Activated T-helper 1 cell treated with anti-CD3 and anti-CD28 coated beads, Interleukin-12 subunit alpha, Interleukin-12 subunit beta, Interleukin-2, Interleukin-4 antibody, amounts not matched to agents 30 ng/mL and 10 ng/mL and 1 ng/mL, durations not matched to agents 14 hours and 24 hours and 36 hours (primary cell): ENCODE measurements around the gene KRT37. TPM values are rescaled to one million over a fixed set of nuclear protein-coding genes. Genes with fewer than 3 reads are reported as not detected.
"Not testable (repeated sequence)": the region's sequence is repeated elsewhere in the genome, so short reads cannot be mapped to it uniquely, and the experiment has no call there.

Experiments
- DNase-seq: peaks from one replicate; pipeline ENCODE4 v3.0.0; 2021; ENCODE audit warnings: low spot score
- H3K27ac Mint-ChIP-seq: one replicate; pipeline ENCODE4 v1.8.0; 2021; ENCODE audit warnings: mild to moderate bottlenecking, mixed read lengths
- H3K27me3 Mint-ChIP-seq: one replicate; pipeline ENCODE4 v1.8.0; 2022; ENCODE audit warnings: mild to moderate bottlenecking, moderate library complexity, mixed read lengths; ENCODE audit not compliant: insufficient read depth
- H3K36me3 Mint-ChIP-seq: one replicate; pipeline ENCODE4 v1.8.0; 2021; ENCODE audit warnings: low read depth, mixed read lengths
- H3K4me1 Mint-ChIP-seq: one replicate; pipeline ENCODE4 v1.8.0; 2021; ENCODE audit warnings: low read depth, mixed read lengths
- H3K4me3 Mint-ChIP-seq: one replicate; pipeline ENCODE4 v1.8.0; 2021; ENCODE audit warnings: mild to moderate bottlenecking, moderate library complexity, mixed read lengths
- H3K9me3 Mint-ChIP-seq: one replicate; pipeline ENCODE4 v1.8.0; 2021; ENCODE audit warnings: mixed read lengths
- intact Hi-C: fragments of 100-400 bp; cut with micrococcal nuclease; formaldehyde crosslinking; loops from one replicate; pipeline ENCODE4 v1.15.1; 2024
- total RNA-seq: library from RNA; stranded (reverse); gene quantifications from 2 replicates; pipeline ENCODE4 v1.2.3, GENCODE V29; 2022

KRT37 gene
- total RNA-seq, 1 donor from 2014 or later, result not detected

DNA sequence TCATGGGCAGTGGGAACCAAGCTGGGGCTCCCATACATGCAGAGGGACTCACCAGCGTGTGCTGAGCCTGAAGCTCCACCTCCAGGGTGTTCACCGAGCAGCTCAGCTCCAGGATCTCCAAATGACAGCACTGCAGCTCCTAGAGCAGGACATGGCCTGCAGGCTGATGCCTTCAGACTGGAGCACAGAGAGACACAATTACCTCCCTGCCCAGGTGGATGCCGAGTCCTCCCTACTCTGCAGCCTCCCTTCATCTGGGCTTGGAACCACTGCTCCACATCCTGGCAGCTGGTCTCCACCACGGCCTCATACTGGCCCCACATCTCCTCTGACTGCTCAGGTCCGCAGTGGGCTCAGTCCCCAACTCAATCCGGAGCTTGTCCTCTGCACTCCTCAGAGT, 24.6 kb upstream of the KRT37 start:
- Mint-ChIP-seq H3K4me1 (no peaks in the 10 kb centered on the region), H3K27ac (no peak overlapping the region), H3K36me3 (no peaks in the 10 kb centered on the region), H3K4me3 (no peak overlapping the region), H3K27me3 (peaks cover 5% of the 10 kb centered on the region), H3K9me3 (no peaks in the 10 kb centered on the region)
- DNase-seq, result no peak
- intact Hi-C loops, result no loop called here

DNA sequence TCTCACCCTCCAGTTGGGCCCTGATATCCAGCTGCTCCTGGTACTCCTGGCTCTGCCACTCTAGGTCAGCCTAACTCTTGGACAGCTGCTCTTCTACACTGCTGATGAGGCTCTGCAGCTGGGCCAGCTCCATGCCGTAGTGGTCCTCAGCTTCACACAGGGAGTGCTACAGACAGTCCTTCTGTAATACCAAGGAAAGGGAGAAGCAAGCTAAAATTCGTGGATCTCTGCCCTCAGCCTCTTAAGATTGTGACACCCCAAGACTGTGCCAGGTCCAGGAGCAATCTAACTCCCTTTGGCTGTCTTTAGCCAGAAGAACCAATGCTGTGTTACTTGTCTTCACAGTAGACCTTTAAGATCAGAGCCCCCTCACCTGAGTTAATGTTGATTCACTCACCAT, 24.1 kb upstream of the KRT37 start:
- intact Hi-C loops, result no loop called here
- Mint-ChIP-seq H3K4me3 (no peak overlapping the region), H3K36me3 (no peaks in the 10 kb centered on the region), H3K4me1 (no peaks in the 10 kb centered on the region), H3K27me3 (peaks cover 5% of the 10 kb centered on the region), H3K9me3 (no peaks in the 10 kb centered on the region), H3K27ac (no peak overlapping the region)
- DNase-seq, result no peak

DNA sequence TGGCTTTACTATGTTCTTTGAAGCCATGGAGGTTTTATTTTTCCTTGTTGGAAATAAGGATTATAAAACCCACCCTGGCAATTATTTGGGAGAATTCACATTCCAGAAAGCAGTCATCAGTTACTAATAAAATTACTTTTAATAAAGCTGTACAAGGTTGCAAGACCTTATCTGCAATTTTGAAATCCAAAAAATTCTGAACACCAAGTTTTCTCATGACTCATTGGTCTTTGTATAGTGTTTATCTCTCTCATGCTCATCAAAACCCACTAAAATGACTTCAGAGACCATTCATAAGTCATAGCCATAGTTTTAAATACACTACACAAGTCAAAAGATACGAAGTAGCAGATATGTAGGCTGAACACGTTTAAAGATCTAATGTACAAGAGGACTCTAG, 22.4 kb upstream of the KRT37 start:
- Mint-ChIP-seq H3K27me3 (peaks cover 5% of the 10 kb centered on the region), H3K9me3 (no peaks in the 10 kb centered on the region), H3K36me3 (no peaks in the 10 kb centered on the region), H3K4me3 (no peak overlapping the region), H3K4me1 (no peaks in the 10 kb centered on the region), H3K27ac (no peak overlapping the region)
- intact Hi-C loops, result no loop called here
- no peak for DNase-seq

DNA sequence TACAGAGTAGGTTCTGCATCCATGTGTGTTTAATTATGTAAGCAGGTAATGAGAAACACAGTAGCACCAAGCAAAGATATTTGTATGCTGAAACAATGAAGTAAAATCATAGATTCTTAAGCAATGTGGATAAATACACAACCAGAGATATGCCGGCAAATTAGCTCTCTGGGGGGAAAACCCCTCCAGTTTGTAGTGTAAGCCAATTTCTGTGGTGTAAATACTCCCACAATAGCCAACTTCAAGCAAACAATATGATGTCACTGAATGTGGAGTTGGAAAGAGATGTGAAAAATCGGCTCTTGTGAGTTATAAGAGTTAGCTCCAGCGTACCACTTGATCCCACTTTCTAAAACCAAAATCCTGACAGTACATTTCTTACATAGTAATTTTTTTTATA, 20.3 kb upstream of the KRT37 start:
- no peak overlapping the region for H3K27ac Mint-ChIP-seq
- H3K27me3 Mint-ChIP-seq, result peaks cover 3% of the 10 kb centered on the region

DNA sequence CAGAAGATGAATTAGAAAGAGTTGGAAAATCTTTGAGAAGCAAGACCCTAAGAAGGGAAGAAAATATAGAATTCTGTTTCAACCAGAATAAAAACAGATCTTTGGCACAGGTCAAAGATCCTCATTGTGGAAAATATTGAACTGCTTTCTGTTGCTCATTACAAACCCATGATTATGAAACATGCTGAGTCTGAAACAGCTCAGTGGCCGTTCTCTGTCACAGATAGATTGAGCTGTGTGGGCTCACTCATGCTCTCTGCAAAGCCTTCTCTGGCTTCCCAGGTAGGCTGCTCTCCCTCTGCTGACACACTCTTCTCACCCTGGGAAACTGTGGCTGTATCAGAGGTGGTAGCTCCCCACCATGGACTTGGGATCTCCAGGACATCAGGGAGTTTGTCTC, 19.8 kb upstream of the KRT37 start:
- H3K27me3 Mint-ChIP-seq, result peaks cover 3% of the 10 kb centered on the region
- H3K4me3 Mint-ChIP-seq, result no peak overlapping the region

More for the DNA sequence above, 20.3 kb upstream of the KRT37 start:
- no peak for DNase-seq
- H3K4me3 Mint-ChIP-seq, result no peak overlapping the region
- no peaks in the 10 kb centered on the region for H3K4me1 Mint-ChIP-seq
- H3K9me3 Mint-ChIP-seq, result no peaks in the 10 kb centered on the region
- intact Hi-C loops, result no loop called here
- no peaks in the 10 kb centered on the region for H3K36me3 Mint-ChIP-seq

DNA sequence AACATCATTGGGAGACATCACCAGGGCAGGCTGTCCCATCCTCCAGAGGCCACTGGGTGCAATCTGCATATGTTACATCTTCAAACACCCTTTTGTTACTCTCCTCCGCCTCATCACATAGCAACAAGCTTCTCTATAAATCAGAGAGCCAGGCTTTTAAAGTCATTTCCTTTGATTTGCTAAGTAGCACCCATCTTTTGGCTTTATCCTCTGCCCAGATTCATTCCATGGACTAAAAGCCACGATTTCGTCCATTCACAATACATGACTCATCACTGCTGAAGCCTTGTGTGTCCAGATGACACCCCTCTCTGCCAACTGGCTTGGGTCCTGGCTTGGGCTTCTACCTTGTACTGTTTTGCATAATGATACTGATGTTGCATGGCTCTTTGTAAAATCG, 18.4 kb upstream of the KRT37 start:
- intact Hi-C loops, result no loop called here
- peaks cover 3% of the 10 kb centered on the region for H3K27me3 Mint-ChIP-seq
- H3K36me3 Mint-ChIP-seq, result no peaks in the 10 kb centered on the region
- no peak overlapping the region for H3K27ac Mint-ChIP-seq
- no peak for DNase-seq
- no peak overlapping the region for H3K4me3 Mint-ChIP-seq
- H3K9me3 Mint-ChIP-seq, result no peaks in the 10 kb centered on the region
- H3K4me1 Mint-ChIP-seq, result no peaks in the 10 kb centered on the region

More for the DNA sequence above, 19.8 kb upstream of the KRT37 start:
- Mint-ChIP-seq H3K9me3 (no peaks in the 10 kb centered on the region), H3K27ac (no peak overlapping the region), H3K4me1 (no peaks in the 10 kb centered on the region), H3K36me3 (no peaks in the 10 kb centered on the region)
- DNase-seq, result no peak
- intact Hi-C loops, result no loop called here

DNA sequence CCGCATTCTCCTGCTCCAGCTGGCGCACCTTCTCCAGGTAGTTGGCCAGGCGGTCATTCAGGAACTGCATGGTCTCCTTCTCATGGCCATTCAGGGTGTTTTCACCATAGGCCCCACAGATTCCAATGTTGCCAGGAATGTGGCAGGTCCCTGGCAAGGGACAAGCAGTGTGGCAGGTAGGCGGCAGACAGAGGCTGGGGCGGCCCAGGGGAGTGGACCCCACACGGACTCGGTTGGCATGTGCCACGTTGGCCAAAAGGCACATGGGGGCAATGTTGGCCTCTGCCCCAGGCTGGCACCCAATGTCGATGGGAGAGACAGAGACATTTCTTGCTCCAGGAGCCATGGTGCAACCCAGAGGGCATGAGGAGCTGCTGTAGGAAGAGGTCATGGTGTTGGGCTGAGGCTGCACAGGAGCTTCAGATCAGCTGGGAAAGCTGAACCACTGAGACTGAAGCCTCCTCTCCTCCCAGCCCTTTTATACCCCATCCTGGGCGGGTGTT, 16.2 kb upstream of the KRT37 start, which contains the start of gene KRT38:
Gene KRT38 (minus strand): TSS at position 453 of the 503 bp plus-strand sequence. CDS start 62 bp downstream, at position 391.
- H3K27ac Mint-ChIP-seq, result no peak within 1 kb of the TSS
- H3K4me3 Mint-ChIP-seq, result no peak within 1 kb of the TSS
- H3K4me1 Mint-ChIP-seq, result no peaks in the 10 kb centered on the region
- intact Hi-C loops, result no loop called here
- peaks cover 3% of the 10 kb centered on the region for H3K27me3 Mint-ChIP-seq
- no peaks in the 10 kb centered on the region for H3K9me3 Mint-ChIP-seq
- no peak for DNase-seq
- no peaks in the 10 kb centered on the region for H3K36me3 Mint-ChIP-seq

DNA sequence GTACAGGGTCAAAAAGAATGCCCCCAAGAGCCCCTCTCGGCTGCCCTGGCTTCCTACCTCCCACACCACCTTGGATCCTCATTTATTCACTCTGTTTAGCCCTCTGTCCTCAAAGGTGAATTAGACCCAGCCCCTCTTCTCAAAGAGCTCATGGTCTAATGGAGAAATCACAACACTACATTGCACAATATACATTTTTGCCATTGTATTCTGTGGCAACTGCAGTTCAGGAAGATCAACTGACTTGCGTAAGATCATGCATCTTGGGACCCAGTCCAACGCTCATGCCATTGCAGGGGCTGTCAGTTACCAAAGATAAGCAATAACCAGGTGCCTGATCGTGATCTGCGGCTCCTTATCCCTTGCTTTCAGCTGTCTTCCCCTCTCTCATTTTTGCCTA, 15.0 kb upstream of the KRT37 start:
- Mint-ChIP-seq H3K27ac (no peak overlapping the region), H3K4me1 (no peaks in the 10 kb centered on the region), H3K4me3 (no peak overlapping the region), H3K36me3 (no peaks in the 10 kb centered on the region), H3K9me3 (no peaks in the 10 kb centered on the region), H3K27me3 (peaks cover 5% of the 10 kb centered on the region)
- DNase-seq, result no peak
- intact Hi-C loops, result loop anchor here (2.0 kb wide), 1 partner anchor 17 kb away; no protein-coding TSS in a partner anchor

DNA sequence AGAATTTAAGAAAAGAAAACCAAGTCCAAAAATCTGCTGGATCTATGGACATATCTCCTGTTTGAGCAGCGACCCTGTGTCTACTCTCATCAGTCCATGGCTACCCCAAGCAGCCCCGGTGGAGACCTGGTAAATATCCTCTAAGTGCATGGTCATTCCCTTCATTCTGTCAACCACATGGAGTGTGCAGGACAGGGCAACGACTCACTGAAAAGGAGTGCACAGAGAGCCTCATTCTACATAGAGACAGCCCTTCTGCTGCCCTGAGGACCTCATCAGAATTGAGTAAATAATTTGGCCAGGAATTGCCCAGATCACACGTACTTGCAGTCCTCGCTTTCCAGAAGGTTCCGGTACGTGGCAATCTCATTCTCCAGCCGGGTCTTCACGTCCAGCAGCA, 13.4 kb upstream of the KRT37 start:
- Mint-ChIP-seq H3K9me3 (no peaks in the 10 kb centered on the region), H3K27ac (no peak overlapping the region), H3K4me1 (no peaks in the 10 kb centered on the region), H3K27me3 (peaks cover 6% of the 10 kb centered on the region), H3K4me3 (no peak overlapping the region), H3K36me3 (no peaks in the 10 kb centered on the region)
- intact Hi-C loops, result loop anchor here (2.0 kb wide), 1 partner anchor 15 kb away; no protein-coding TSS in a partner anchor
- no peak for DNase-seq

DNA sequence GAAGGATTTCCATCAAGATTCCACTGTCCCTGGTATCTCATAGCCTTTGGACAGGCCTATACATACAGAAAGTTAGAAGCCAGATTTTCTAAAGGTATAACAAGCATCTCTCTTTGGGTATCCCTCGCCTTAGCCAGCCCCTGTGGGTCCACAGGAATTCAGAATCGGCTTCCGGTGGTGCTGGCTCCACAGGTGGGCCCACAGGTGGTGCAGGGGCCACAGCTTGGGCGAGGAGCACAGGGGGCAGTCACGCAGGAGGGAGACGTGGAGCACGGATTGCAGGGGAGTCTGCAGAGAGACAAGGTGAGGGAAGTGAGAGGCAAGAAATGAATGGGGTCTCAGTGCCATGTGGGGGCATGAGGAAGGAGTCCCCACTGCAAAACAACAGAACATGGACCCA, 12.9 kb upstream of the KRT37 start:
- H3K36me3 Mint-ChIP-seq, result no peaks in the 10 kb centered on the region
- H3K9me3 Mint-ChIP-seq, result no peaks in the 10 kb centered on the region
- no peaks in the 10 kb centered on the region for H3K4me1 Mint-ChIP-seq
- no peak for DNase-seq
- no peak overlapping the region for H3K4me3 Mint-ChIP-seq
- H3K27me3 Mint-ChIP-seq, result peaks cover 6% of the 10 kb centered on the region
- intact Hi-C loops, result no loop called here
- H3K27ac Mint-ChIP-seq, result no peak overlapping the region

DNA sequence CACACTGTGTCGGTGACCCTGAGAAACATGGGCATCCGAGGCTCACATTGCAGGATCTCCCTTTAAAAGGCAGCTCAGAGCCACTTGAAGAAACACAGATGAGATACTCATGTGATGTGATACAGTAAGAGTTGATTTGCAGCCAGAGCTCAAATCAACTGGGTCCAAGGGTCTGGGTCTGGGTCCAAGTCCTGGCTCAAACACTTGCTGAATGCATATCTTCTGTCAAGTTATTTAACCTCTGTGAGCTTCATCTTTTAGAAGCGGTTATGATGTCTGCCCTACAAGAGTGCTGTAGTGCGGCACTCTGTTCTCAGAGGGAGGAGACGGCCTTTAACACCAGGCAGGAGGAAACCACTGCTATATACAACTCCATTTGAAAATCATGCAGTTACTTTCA, 10.0 kb upstream of the KRT37 start:
- no peak for DNase-seq
- no peaks in the 10 kb centered on the region for H3K4me1 Mint-ChIP-seq
- H3K27me3 Mint-ChIP-seq, result peaks cover 8% of the 10 kb centered on the region
- intact Hi-C loops, result no loop called here
- no peaks in the 10 kb centered on the region for H3K36me3 Mint-ChIP-seq
- H3K27ac Mint-ChIP-seq, result no peak overlapping the region
- H3K4me3 Mint-ChIP-seq, result no peak overlapping the region
- H3K9me3 Mint-ChIP-seq, result no peaks in the 10 kb centered on the region

DNA sequence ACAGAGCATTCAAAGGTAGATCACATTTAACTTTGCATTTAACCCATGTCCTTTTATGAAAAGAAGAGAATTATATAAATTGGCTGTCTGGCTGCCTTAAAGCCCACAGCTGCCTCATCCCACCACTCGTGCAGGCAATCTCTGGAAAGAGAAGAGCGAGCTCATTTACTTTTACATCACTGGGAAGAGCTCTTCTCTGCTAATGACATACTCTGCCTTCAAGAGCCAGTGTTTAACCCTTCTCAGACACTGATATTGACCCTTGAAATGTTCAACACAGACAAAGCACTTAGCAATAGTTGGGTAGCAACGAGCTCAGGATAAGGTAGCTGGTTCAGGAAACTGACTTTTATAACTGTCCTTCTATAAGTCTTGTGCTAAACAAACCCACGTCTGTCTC, 9.6 kb upstream of the KRT37 start:
- no peak overlapping the region for H3K4me3 Mint-ChIP-seq
- H3K27ac Mint-ChIP-seq, result no peak overlapping the region
- no peaks in the 10 kb centered on the region for H3K36me3 Mint-ChIP-seq
- H3K4me1 Mint-ChIP-seq, result no peaks in the 10 kb centered on the region
- intact Hi-C loops, result no loop called here
- no peaks in the 10 kb centered on the region for H3K9me3 Mint-ChIP-seq
- H3K27me3 Mint-ChIP-seq, result peaks cover 8% of the 10 kb centered on the region
- DNase-seq, result no peak

DNA sequence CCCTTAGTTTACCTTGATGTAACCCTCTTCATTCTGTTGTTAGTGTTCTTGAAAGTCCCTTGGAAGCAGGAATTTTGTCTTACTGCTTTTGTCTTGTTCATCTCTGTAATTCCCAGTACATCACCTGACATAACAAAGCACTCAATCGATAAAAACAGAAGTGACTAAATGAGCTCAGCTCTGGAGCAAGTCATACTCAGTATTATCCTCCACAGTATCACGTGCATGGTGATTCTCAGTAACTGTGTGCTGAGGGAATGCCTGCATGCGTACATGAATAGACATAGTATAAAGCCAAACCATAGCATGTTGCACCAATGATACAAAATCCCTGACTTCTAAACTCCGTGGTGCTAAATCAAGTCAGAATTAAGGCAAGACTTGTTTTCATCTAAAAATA, 9.2 kb upstream of the KRT37 start:
- Mint-ChIP-seq H3K27me3 (peaks cover 8% of the 10 kb centered on the region), H3K4me3 (no peak overlapping the region), H3K27ac (no peak overlapping the region), H3K9me3 (no peaks in the 10 kb centered on the region), H3K4me1 (no peaks in the 10 kb centered on the region), H3K36me3 (no peaks in the 10 kb centered on the region)
- intact Hi-C loops, result no loop called here
- DNase-seq, result no peak

DNA sequence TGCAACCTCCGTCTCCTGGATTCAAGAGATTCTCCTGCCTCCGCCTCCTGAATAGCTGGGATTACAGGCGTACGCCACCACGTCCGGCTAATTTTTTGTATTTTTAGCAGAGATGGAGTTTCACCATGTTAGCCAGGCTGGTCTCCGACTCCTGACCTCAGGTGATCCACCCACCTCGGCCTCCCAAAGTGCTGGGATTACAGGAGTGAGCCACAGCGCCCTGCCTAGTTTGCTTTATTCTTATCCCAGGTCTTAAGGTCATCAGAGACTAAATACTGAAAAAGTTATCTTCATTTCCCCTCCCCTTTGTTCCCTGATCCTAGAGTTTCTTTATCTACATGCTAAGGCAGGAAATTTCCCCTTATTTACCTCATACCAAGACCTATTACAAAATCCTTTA, 6.0 kb upstream of the KRT37 start:
- H3K27me3 Mint-ChIP-seq, DNase-seq, H3K36me3 Mint-ChIP-seq, H3K4me1 Mint-ChIP-seq, H3K4me3 Mint-ChIP-seq, H3K27ac Mint-ChIP-seq, H3K9me3 Mint-ChIP-seq, intact Hi-C loops: not testable (repeated sequence)
